ENCODE measurements around the gene MECR.

MECR gene

DNA sequence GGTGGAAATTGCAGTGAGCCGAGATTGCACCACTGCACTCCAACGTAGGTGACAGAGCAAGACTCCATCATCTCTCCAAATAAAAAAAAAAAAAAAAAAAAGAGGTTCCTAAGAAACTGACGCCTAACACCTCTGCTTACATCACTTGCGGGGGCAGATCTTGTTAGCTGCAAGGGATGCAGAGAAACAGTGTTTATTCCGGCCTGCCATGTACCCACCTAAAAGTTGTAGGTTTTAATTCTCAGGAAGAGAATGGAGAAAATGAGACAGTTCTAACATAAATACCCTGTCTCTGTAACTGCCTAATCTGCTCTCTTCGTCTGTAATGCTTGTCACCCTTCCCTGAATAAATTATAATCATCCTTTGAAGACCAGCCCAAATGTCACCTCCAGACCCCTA lies 40.0 kb downstream of the MECR start:
- no peak overlapping the region for H2AFZ ChIP-seq
- no peaks in the 10 kb centered on the region for H3K36me3 ChIP-seq (ENCODE audit: control insufficient read depth, insufficient read depth, low read length)
- H3K9ac ChIP-seq = no peak overlapping the region
- TF ChIP-seq, protein P1, sequence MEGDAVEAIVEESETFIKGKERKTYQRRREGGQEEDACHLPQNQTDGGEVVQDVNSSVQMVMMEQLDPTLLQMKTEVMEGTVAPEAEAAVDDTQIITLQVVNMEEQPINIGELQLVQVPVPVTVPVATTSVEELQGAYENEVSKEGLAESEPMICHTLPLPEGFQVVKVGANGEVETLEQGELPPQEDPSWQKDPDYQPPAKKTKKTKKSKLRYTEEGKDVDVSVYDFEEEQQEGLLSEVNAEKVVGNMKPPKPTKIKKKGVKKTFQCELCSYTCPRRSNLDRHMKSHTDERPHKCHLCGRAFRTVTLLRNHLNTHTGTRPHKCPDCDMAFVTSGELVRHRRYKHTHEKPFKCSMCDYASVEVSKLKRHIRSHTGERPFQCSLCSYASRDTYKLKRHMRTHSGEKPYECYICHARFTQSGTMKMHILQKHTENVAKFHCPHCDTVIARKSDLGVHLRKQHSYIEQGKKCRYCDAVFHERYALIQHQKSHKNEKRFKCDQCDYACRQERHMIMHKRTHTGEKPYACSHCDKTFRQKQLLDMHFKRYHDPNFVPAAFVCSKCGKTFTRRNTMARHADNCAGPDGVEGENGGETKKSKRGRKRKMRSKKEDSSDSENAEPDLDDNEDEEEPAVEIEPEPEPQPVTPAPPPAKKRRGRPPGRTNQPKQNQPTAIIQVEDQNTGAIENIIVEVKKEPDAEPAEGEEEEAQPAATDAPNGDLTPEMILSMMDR (IDR thresholded peaks at IDR 0.05) = no peak
- H3K4me2 ChIP-seq (ENCODE audit: low read length) = no peak overlapping the region
- H3K27me3 ChIP-seq (ENCODE audit: control insufficient read depth, insufficient read depth, low read length) = no peaks in the 10 kb centered on the region
- H3K79me2 ChIP-seq = no peaks in the 10 kb centered on the region
- H3K27ac ChIP-seq = no peak overlapping the region
- no peak overlapping the region for H3K4me3 ChIP-seq (ENCODE audit: low read depth, low read length)
- H3K4me1 ChIP-seq = no peaks in the 10 kb centered on the region
- no peaks in the 10 kb centered on the region for H3K9me3 ChIP-seq (ENCODE audit: control insufficient read depth, low read length)

DNA sequence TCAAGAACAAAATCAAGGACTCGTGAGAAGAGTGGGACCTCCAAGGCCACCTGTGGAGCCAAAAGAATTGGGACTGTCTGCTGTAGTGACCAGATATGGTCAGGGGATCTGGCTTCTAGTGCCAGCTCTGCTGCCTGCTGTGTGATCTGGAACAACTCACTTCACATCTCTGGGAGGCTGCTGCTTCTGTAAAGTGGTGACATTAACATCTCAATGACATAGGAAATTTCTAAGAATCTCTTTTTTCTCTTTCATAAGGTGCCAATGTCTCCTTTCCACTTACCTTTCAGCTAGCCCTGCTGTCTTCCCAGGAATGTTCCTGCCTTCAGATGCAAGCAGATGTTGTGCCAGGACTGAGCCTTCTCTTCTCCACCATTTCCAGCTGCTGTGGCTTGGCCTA lies 44.0 kb downstream of the MECR start:
- TF ChIP-seq, protein P1 (IDR thresholded peaks at IDR 0.05) = no peak

DNA sequence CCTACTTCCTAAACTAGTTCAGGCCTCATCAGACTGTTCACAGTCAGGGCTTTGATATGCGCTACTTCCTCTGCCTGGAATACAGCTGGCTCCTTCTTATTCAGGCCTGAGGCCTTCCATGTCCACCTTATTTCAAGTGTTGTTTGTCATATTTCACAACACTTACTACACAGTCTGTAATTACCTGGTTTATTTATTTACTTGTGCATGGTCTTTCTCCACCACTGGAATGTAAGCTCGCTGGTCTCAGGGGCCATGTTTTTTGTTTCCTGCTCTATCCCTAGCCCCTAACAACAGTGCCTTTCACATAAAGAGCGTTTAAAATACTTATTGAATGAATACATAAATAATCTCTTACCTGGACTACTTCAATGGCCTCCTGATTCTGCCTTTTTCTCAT lies 44.5 kb downstream of the MECR start:
- Histone ChIP-seq H3K9me3 (ENCODE audit: control insufficient read depth, low read length) (no peaks in the 10 kb centered on the region), H3K36me3 (ENCODE audit: control insufficient read depth, insufficient read depth, low read length) (no peaks in the 10 kb centered on the region), H3K79me2 (no peaks in the 10 kb centered on the region), H3K9ac (no peak overlapping the region), H3K4me1 (no peaks in the 10 kb centered on the region), H3K27ac (no peak overlapping the region), H3K4me3 (ENCODE audit: low read depth, low read length) (no peak overlapping the region), H3K4me2 (ENCODE audit: low read length) (no peak overlapping the region), H2AFZ (no peak overlapping the region), H3K27me3 (ENCODE audit: control insufficient read depth, insufficient read depth, low read length) (no peaks in the 10 kb centered on the region)
- TF ChIP-seq, protein P1 (IDR thresholded peaks at IDR 0.05) = no peak

More for the DNA sequence above, 44.0 kb downstream of the MECR start:
- Histone ChIP-seq H3K4me2 (ENCODE audit: low read length) (no peak overlapping the region), H3K4me3 (ENCODE audit: low read depth, low read length) (no peak overlapping the region), H3K79me2 (no peaks in the 10 kb centered on the region), H3K27ac (no peak overlapping the region), H3K4me1 (no peaks in the 10 kb centered on the region), H3K9me3 (ENCODE audit: control insufficient read depth, low read length) (no peaks in the 10 kb centered on the region), H3K27me3 (ENCODE audit: control insufficient read depth, insufficient read depth, low read length) (no peaks in the 10 kb centered on the region), H3K9ac (no peak overlapping the region), H2AFZ (no peak overlapping the region), H3K36me3 (ENCODE audit: control insufficient read depth, insufficient read depth, low read length) (no peaks in the 10 kb centered on the region)

GRCh38 chr1:29183287-29183686 lies 47.4 kb downstream of the MECR start:
- Histone ChIP-seq H3K36me3 (ENCODE audit: control insufficient read depth, insufficient read depth, low read length) (no peaks in the 10 kb centered on the region), H3K4me1 (no peaks in the 10 kb centered on the region), H3K9me3 (ENCODE audit: control insufficient read depth, low read length) (no peaks in the 10 kb centered on the region), H2AFZ (no peak overlapping the region), H3K4me2 (ENCODE audit: low read length) (no peak overlapping the region), H3K27ac (no peak overlapping the region), H3K4me3 (ENCODE audit: low read depth, low read length) (no peak overlapping the region), H3K79me2 (peaks cover 12% of the 10 kb centered on the region), H3K27me3 (ENCODE audit: control insufficient read depth, insufficient read depth, low read length) (no peaks in the 10 kb centered on the region), H3K9ac (no peak overlapping the region)
- TF ChIP-seq, protein P1 (IDR thresholded peaks at IDR 0.05) = no peak

DNA sequence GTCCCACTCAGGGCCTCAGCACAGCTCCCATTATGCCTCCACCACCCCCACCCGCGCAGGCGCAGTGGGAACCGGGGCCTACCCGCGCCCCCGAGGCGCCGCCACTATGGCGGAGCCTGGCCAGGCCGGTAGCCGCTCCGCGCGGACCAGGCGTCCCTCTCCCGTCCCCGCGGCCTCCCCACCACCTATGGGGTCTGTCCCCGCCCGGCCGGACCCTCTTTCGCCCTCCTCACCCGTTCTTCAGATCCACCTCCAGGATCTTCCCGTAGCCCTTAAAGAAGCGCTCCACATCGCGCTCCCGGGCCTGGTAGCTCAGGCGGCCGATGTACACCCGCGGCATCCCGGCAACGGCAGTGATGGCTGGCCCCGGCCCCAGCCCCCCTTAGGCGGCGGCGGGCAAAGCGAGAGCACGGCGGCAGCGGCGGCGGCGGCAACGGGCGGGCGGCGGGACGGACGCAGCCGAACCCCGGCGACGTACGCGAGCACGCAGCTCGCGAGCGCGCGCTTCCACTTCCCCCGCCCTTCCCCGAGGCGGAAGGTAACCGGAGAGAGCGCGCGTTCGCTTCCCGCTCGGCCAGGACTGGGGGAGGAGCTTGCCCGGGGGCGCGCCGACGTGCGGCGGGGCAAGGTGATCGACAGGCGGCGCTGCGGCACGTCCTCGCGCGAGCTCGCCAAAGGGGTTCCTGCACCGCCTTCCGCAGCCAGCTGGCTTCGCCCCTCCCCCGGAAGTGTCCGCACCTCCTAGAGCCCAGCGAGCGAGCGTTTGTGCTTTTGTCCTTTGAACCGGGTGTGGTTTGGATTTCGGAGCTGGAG lies 49.1 kb downstream of the MECR start, which contains the start of gene SRSF4:
TSS of gene SRSF4 (minus strand) at position 488 of the 813 bp plus-strand sequence. CDS start at position 340, 148 bp downstream.
- Histone ChIP-seq H3K79me2 (peaks cover 21% of the 10 kb centered on the region), H3K4me2 (ENCODE audit: low read length) (peak within 1 kb of the TSS; percentile 73), H3K4me1 (no peaks in the 10 kb centered on the region), H3K36me3 (ENCODE audit: control insufficient read depth, insufficient read depth, low read length) (no peaks in the 10 kb centered on the region), H2AFZ (peak within 1 kb of the TSS; percentile 98), H3K27ac (peak within 1 kb of the TSS; percentile 100), H3K9me3 (ENCODE audit: control insufficient read depth, low read length) (no peaks in the 10 kb centered on the region), H3K9ac (peak within 1 kb of the TSS; percentile 100), H3K27me3 (ENCODE audit: control insufficient read depth, insufficient read depth, low read length) (no peaks in the 10 kb centered on the region), H3K4me3 (ENCODE audit: low read depth, low read length) (peak within 1 kb of the TSS; percentile 91)
- TF ChIP-seq, protein P1 (IDR thresholded peaks at IDR 0.05) = peak; percentile 75

Data from parathyroid adenoma (tissue), 2 donors.